Measurements from ENCODE around the gene TMPRSS3.

- no peak for TF ChIP-seq CTCF (IDR thresholded peaks at IDR 0.05)
- TF ChIP-seq EZH2 (IDR thresholded peaks at IDR 0.05; ENCODE audit: borderline replicate concordance, insufficient read depth, low read depth, low read length, poor library complexity, severe bottlenecking): no peak
Measured at GRCh38 chr21:42395302-42395701, 550 bp downstream of the TMPRSS3 start.

Measured in B cell (primary cell).